ENCODE measurements around the gene MED29.

DNA sequence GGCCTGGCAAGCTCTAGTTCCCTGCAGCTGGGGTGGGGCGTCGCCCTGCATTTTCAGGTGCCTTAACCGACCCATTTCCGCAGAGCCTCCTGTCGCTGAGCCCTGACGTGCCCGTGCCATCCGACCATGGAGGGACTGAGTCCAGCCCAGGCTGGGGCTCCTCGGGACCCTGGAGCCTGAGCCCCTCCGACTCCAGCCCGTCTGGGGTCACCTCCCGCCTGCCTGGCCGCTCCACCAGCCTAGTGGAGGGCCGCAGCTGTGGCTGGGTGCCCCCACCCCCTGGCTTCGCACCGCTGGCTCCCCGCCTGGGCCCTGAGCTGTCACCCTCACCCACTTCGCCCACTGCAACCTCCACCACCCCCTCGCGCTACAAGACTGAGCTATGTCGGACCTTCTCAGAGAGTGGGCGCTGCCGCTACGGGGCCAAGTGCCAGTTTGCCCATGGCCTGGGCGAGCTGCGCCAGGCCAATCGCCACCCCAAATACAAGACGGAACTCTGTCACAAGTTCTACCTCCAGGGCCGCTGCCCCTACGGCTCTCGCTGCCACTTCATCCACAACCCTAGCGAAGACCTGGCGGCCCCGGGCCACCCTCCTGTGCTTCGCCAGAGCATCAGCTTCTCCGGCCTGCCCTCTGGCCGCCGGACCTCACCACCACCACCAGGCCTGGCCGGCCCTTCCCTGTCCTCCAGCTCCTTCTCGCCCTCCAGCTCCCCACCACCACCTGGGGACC lies 16.6 kb downstream of the MED29 start:
- TF ChIP-seq, protein P1, sequence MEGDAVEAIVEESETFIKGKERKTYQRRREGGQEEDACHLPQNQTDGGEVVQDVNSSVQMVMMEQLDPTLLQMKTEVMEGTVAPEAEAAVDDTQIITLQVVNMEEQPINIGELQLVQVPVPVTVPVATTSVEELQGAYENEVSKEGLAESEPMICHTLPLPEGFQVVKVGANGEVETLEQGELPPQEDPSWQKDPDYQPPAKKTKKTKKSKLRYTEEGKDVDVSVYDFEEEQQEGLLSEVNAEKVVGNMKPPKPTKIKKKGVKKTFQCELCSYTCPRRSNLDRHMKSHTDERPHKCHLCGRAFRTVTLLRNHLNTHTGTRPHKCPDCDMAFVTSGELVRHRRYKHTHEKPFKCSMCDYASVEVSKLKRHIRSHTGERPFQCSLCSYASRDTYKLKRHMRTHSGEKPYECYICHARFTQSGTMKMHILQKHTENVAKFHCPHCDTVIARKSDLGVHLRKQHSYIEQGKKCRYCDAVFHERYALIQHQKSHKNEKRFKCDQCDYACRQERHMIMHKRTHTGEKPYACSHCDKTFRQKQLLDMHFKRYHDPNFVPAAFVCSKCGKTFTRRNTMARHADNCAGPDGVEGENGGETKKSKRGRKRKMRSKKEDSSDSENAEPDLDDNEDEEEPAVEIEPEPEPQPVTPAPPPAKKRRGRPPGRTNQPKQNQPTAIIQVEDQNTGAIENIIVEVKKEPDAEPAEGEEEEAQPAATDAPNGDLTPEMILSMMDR (IDR thresholded peaks at IDR 0.05): no peak
- TF ChIP-seq POLR2AphosphoS5 (IDR thresholded peaks at IDR 0.05; ENCODE audit: insufficient read depth in 1 of 2, low read depth in 1 of 2): peak in 1 of 2 donors; percentile 91
